Activated CD8-positive, alpha-beta T cell treated with anti-CD3 and anti-CD28 coated beads for 36 hours (primary cell): ENCODE measurements around the gene VAC14. TPM values are rescaled to one million over a fixed set of nuclear protein-coding genes. Genes with fewer than 3 reads are reported as not detected.
"Not testable (repeated sequence)": the region's sequence is repeated elsewhere in the genome, so short reads cannot be mapped to it uniquely, and the experiment has no call there.

Experiments used
- ATAC-seq: fragments of 200-7000 bp; cut with Tn5 transposase; one replicate; pipeline ENCODE4 v1.10.0; 2021; ENCODE audit warnings: mild to moderate bottlenecking, moderate library complexity
- CTCF ChIA-PET: fragments of 350-600 bp; sonication (Branson Sonifier 250); formaldehyde crosslinking; loops from one replicate; lab custom pipeline; 2021; ENCODE audit warnings: antibody characterized with exemption; lab: Charles Lee
- POLR2A ChIA-PET: fragments of 350-600 bp; sonication (Branson Sonifier 250); formaldehyde crosslinking; loops from one replicate; lab custom pipeline; 2021; ENCODE audit warnings: antibody characterized with exemption; lab: Charles Lee
- DNase-seq: peaks from one replicate; pipeline ENCODE4 v3.0.0-alpha.2; 2020
- H3K27ac Mint-ChIP-seq: one replicate; pipeline ENCODE4 v1.8.0; 2021; ENCODE audit warnings: mild to moderate bottlenecking, mixed read lengths
- H3K27me3 Mint-ChIP-seq: one replicate; pipeline ENCODE4 v1.8.0; 2021; ENCODE audit warnings: mixed read lengths
- H3K36me3 Mint-ChIP-seq: one replicate; pipeline ENCODE4 v1.8.0; 2021; ENCODE audit warnings: low read depth, mixed read lengths
- H3K4me1 Mint-ChIP-seq: one replicate; pipeline ENCODE4 v1.8.0; 2021; ENCODE audit warnings: low read depth, mixed read lengths
- H3K4me3 Mint-ChIP-seq: one replicate; pipeline ENCODE4 v1.8.0; 2021; ENCODE audit warnings: mild to moderate bottlenecking, moderate library complexity, mixed read lengths
- H3K9me3 Mint-ChIP-seq: one replicate; pipeline ENCODE4 v1.8.0; 2021; ENCODE audit warnings: mixed read lengths
- CTCF ChIP-seq: fragments of 200-600 bp; IDR thresholded peaks from one replicate; pipeline ENCODE4 v1.8.0; 2022; ENCODE audit warnings: antibody characterized with exemption, mild to moderate bottlenecking
- intact Hi-C: fragments of 100-400 bp; cut with micrococcal nuclease; formaldehyde crosslinking; loops from one replicate; pipeline ENCODE4 v1.10.0; 2022
- total RNA-seq, 2 experiments: library from RNA; stranded (reverse); gene quantifications; one replicate each; pipeline ENCODE4 v1.2.3, GENCODE V29; 2021

Gene VAC14
- total RNA-seq, 2 experiments from 2014 or later: 27.6 TPM

GRCh38 chr16:70646260-70647241 lies 154.4 kb downstream of the VAC14 start, which contains the start of gene IL34:
TSS of gene IL34 (plus strand) at chr16:70646559. CDS start at chr16:70646948, 389 bp downstream.
- no peak within 1 kb of the TSS for H3K4me3 Mint-ChIP-seq
- CTCF ChIA-PET: no interaction called here
- no peak for ATAC-seq
- POLR2A ChIA-PET: no interaction called here
- no peaks in the 10 kb centered on the region for H3K36me3 Mint-ChIP-seq
- intact Hi-C loops: no loop called here
- TF ChIP-seq CTCF: no peak
- DNase-seq: no peak
- no peak within 1 kb of the TSS for H3K27ac Mint-ChIP-seq
- H3K4me1 Mint-ChIP-seq: no peaks in the 10 kb centered on the region
- no peaks in the 10 kb centered on the region for H3K9me3 Mint-ChIP-seq
- H3K27me3 Mint-ChIP-seq: no peaks in the 10 kb centered on the region

GRCh38 chr16:70644763-70645597 lies 156.0 kb downstream of the VAC14 start:
- H3K4me1 Mint-ChIP-seq: no peaks in the 10 kb centered on the region
- no peak for DNase-seq
- H3K27me3 Mint-ChIP-seq: no peaks in the 10 kb centered on the region
- no peak overlapping the region for H3K27ac Mint-ChIP-seq
- no peak for ATAC-seq
- no peaks in the 10 kb centered on the region for H3K36me3 Mint-ChIP-seq
- POLR2A ChIA-PET: no interaction called here
- no peak for TF ChIP-seq CTCF
- intact Hi-C loops: no loop called here
- CTCF ChIA-PET: interaction anchor here (1.2 kb wide), 1 partner anchor 9 kb away, joined by 3 read pairs; no protein-coding TSS in a partner anchor
- H3K9me3 Mint-ChIP-seq: no peaks in the 10 kb centered on the region
- H3K4me3 Mint-ChIP-seq: no peak overlapping the region

GRCh38 chr16:70643264-70643663 lies 157.7 kb downstream of the VAC14 start:
- H3K36me3 Mint-ChIP-seq, POLR2A ChIA-PET, CTCF ChIA-PET, ATAC-seq, H3K4me3 Mint-ChIP-seq, intact Hi-C loops, DNase-seq, H3K27me3 Mint-ChIP-seq, H3K4me1 Mint-ChIP-seq, H3K9me3 Mint-ChIP-seq, H3K27ac Mint-ChIP-seq: not testable (repeated sequence)

- no peaks in the 10 kb centered on the region for H3K4me1 Mint-ChIP-seq
- intact Hi-C loops: no loop called here
- no peaks in the 10 kb centered on the region for H3K9me3 Mint-ChIP-seq
- H3K27me3 Mint-ChIP-seq: no peaks in the 10 kb centered on the region
- H3K27ac Mint-ChIP-seq: no peak overlapping the region
- DNase-seq (no peak), ATAC-seq (no peak)
- no peak overlapping the region for H3K4me3 Mint-ChIP-seq
- H3K36me3 Mint-ChIP-seq: no peaks in the 10 kb centered on the region
- CTCF ChIA-PET: no interaction called here
- no peak for TF ChIP-seq CTCF
- POLR2A ChIA-PET: no interaction called here
Observed at GRCh38 chr16:70642633-70643032, 158.3 kb downstream of the VAC14 start.
